ENCODE results near the gene GAA. TPM values are rescaled to one million over a fixed set of nuclear protein-coding genes. Genes with fewer than 3 reads are reported as not detected.

The GAA gene
- total and polyA plus RNA-seq, 2 of the 13 experiments (the other 11 are each of a cell fraction or from before 2014, with no cell fraction given): 21.6 to 36.4 TPM

GRCh38 chr17:80119271-80119791, 17.9 kb downstream of the GAA start:
- H3K4me3 ChIP-seq (replicated peaks in 1 of 3; ENCODE audit: insufficient read depth in 1 of 3, low read depth in 2 of 3, low read length in 3 of 3): no peak overlapping the region
- no peaks in the 10 kb centered on the region for H3K79me2 ChIP-seq (ENCODE audit: insufficient read depth, low read length)
- no peaks in the 10 kb centered on the region for H3K36me3 ChIP-seq (replicated peaks in 1 of 2; ENCODE audit: control insufficient read depth in 1 of 2, insufficient read depth in 2 of 2, low read length in 2 of 2)
- WGBS (ENCODE audit: low lambda C conversion rate): 93% methylated on average over 23 of the region's 24 CpGs
- ATAC-seq (no peak), DNase-seq (ENCODE audit: low spot score) (no peak), FAIRE-seq (no peak)
- H3K27ac ChIP-seq (ENCODE audit: extremely low read length, insufficient read depth, low read length): no peak overlapping the region
- no peaks in the 10 kb centered on the region; a peak in 1 of 5 replicates for H3K27me3 ChIP-seq (ENCODE audit: control insufficient read depth in 1 of 2, insufficient read depth in 2 of 2, low read length in 2 of 2)
- H3K4me2 ChIP-seq (ENCODE audit: low read depth, low read length): no peak overlapping the region
- no peaks in the 10 kb centered on the region for H4K20me1 ChIP-seq (ENCODE audit: insufficient read depth, low read length)
- intact Hi-C loops (cut with micrococcal nuclease; ENCODE audit: unreplicated experiment) (no loop called here), in situ Hi-C loops (cut with HindIII; ENCODE audit: extremely low pct_ligation_motif_present, low pct_unique_long_range_greater_than_20kb) (no loop called here)
- ChIA-PET CTCF (ENCODE audit: low intra/inter-chr PET ratio, low total read pairs) (no interaction called here), POLR2A (interaction anchor here (1.0 kb wide), 1 partner anchor 18 kb away, joined by 3 read pairs; the partner anchor contains the start of gene GAA)
- no peak for TF ChIP-seq FOXK1 (CRISPR knock-in tag; IDR thresholded peaks at IDR 0.05; ENCODE audit: borderline replicate concordance, low read depth)
- TF ChIP-seq ZNF609 (CRISPR knock-in tag; IDR thresholded peaks at IDR 0.05; ENCODE audit: borderline replicate concordance): no peak
- TF ChIP-seq ZNF224 (CRISPR knock-in tag; IDR thresholded peaks at IDR 0.05): no peak
- no peak for TF ChIP-seq THAP9 (CRISPR knock-in tag; IDR thresholded peaks at IDR 0.05; ENCODE audit: borderline replicate concordance)
- no peak for TF ChIP-seq ADNP (CRISPR knock-in tag; IDR thresholded peaks at IDR 0.05)
- TF ChIP-seq HNRNPH1 (optimal IDR thresholded peaks at IDR 0.05; ENCODE audit: low read depth, low read length): no peak
- TF ChIP-seq GMEB1 (CRISPR knock-in tag; IDR thresholded peaks at IDR 0.05; ENCODE audit: borderline replicate concordance): no peak
- no peak for TF ChIP-seq TARDBP (CRISPR knock-in tag; IDR thresholded peaks at IDR 0.05)
- H3K9ac ChIP-seq (ENCODE audit: insufficient read depth, low read depth, low read length): no peak overlapping the region
- BruUV-seq (replicated peaks): TSS peak; percentile 62
- H3K4me1 ChIP-seq (ENCODE audit: insufficient read depth, low read length): peaks cover 9% of the 10 kb centered on the region
- H3K9me3 ChIP-seq (ENCODE audit: low read length): no peaks in the 10 kb centered on the region
- H2AFZ ChIP-seq (ENCODE audit: low read length): no peak overlapping the region

Data from HepG2 (cell line).